IPS DF 6.9 (cell line): ENCODE measurements around the gene HEXIM2.
A peak's percentile ranks its signal among the peaks of the same experiment; 100 is the strongest.

Experiments used
- DNase-seq: peaks from one replicate; pipeline ENCODE4 v3.0.0-alpha.2; 2013; ENCODE audit warnings: low read depth, low spot score
- H3K27ac ChIP-seq: one replicate; pipeline ENCODE4 v1.5.1; 2013; ENCODE audit warnings: low read length, control low read depth
- H3K27me3 ChIP-seq: 2 replicates; pipeline ENCODE4 v1.6.1; 2013; ENCODE audit warnings: mild to moderate bottlenecking, low read length; ENCODE audit not compliant: control insufficient read depth, insufficient read depth
- H3K36me3 ChIP-seq: 2 replicates; pipeline ENCODE4 v1.6.1; 2013; ENCODE audit warnings: low read length; ENCODE audit not compliant: control insufficient read depth, insufficient read depth
- H3K4me1 ChIP-seq: 2 replicates; pipeline ENCODE4 v1.6.1; 2013; ENCODE audit warnings: low read length; ENCODE audit not compliant: control insufficient read depth, insufficient read depth
- H3K4me3 ChIP-seq: 2 replicates; pipeline ENCODE4 v1.5.1; 2013; ENCODE audit warnings: mild to moderate bottlenecking, low read length
- H3K9me3 ChIP-seq: 2 replicates; pipeline ENCODE4 v1.6.1; 2013; ENCODE audit warnings: low read length, inconsistent platforms; ENCODE audit not compliant: control insufficient read depth, insufficient read depth
- WGBS: extraction: QIAGEN DNeasy Blood & Tissue Kit; methylation state at CpG from one replicate; pipeline ENCODE4 v1.1.7; 2013; ENCODE audit warnings: mixed read lengths, missing lambda C conversion rate; ENCODE audit not compliant: insufficient read length, insufficient coverage; 5-methylcytosine and 5-hydroxymethylcytosine counted together

Gene HEXIM2

DNA sequence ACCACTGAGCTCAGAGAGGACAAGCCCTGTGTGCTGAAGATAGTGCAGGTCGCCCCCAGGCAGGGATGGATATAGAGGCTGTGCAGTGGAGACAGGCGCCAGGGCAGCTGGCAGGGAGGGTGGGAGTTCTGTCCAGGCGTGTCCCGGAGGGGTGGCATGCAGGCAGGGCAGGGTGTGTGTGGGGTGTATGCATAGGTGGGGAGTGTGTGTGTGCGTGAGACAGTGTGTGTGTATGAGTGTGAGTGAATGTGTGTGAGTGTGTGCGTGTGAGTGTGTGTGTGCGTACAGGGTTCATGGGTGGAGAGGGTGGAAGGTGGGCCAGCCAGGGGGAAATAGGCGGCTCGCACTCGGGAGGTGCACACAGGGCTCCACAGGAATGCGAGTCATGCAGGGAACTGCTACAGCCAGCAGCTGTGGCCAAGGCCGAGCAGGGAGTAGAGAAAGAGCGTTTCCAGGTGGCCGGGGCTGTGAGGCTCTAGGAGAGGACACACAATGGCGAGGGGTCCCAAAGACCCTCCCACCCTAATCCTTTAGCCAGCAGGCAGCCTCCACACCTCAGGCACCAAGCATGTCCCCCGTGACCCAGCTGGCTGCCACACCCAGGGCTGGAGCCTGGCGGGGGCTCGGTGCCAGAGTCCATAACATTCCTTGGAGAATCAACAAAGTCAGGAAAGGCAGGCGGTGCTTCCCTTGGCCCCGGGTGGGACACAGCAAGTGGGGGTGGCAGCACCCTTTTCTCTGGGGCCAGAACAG, 34.0 kb upstream of the HEXIM2 start:
- no peak overlapping the region for H3K27ac ChIP-seq

DNA sequence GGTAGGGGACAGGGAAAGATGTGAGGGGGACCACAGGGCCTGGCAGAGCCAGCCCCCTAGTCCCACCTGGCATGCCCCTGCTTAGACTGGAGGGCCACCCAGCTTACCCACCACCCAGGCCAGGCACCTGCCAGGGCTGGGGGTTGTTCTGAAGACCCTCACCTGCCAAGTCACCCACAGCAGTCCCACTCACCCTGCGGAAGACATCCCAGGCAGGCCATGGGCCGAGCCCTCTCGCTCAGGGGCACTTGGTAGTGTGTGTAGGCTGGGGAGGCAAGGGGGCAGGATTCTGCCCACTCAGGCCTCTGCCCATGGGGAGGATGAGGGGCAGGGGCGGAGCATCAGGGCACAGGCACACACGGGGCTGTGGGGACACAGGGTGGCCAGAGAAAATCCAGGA, 33.3 kb upstream of the HEXIM2 start:
- no peak for DNase-seq
- H3K36me3 ChIP-seq, result no peaks in the 10 kb centered on the region
- 0 out of 2 replicates have a peak, but pooled peaks cover 4% of the 10 kb centered on the region for H3K4me1 ChIP-seq
- no CpG with 5 or more reads among the region's 5 CpGs for WGBS
- no peak overlapping the region for H3K4me3 ChIP-seq
- no peak overlapping the region for H3K27ac ChIP-seq
- H3K9me3 ChIP-seq, result no peaks in the 10 kb centered on the region
- no peaks in the 10 kb centered on the region for H3K27me3 ChIP-seq

More for the DNA sequence above, 34.0 kb upstream of the HEXIM2 start:
- H3K9me3 ChIP-seq, result no peaks in the 10 kb centered on the region
- no peaks in the 10 kb centered on the region for H3K36me3 ChIP-seq
- no peaks in the 10 kb centered on the region for H3K27me3 ChIP-seq
- DNase-seq, result no peak
- H3K4me3 ChIP-seq, result no peak overlapping the region
- 0 out of 2 replicates have a peak, but pooled peaks cover 4% of the 10 kb centered on the region for H3K4me1 ChIP-seq
- WGBS, result 100% methylated on average over 3 of the region's 20 CpGs

DNA sequence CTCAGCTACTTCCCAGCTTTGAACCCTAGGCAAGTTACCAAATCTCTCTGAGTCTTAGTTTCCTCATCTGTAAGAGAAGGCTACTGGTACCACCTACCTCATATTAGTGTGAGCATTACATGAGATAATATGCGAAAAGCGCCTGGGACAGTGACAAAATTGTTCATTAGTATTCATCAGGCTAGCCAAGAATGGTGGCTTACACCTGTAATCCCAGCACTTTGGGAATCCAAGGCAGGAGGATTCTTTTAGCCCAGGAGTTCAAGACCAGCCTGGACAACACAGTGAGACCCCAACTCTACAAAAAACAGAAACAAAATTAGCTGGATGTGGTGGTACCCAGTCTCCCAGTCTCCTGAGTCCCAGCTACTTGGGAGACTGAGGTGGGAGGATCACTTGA, 32.7 kb upstream of the HEXIM2 start:
- no peak for DNase-seq
- H3K27me3 ChIP-seq, result no peaks in the 10 kb centered on the region
- H3K36me3 ChIP-seq, result no peaks in the 10 kb centered on the region
- H3K9me3 ChIP-seq, result no peaks in the 10 kb centered on the region
- WGBS, result no CpG with 5 or more reads among the region's 2 CpGs
- H3K4me1 ChIP-seq, result 0 out of 2 replicates have a peak, but pooled peaks cover 4% of the 10 kb centered on the region
- no peak overlapping the region for H3K27ac ChIP-seq
- no peak overlapping the region for H3K4me3 ChIP-seq

DNA sequence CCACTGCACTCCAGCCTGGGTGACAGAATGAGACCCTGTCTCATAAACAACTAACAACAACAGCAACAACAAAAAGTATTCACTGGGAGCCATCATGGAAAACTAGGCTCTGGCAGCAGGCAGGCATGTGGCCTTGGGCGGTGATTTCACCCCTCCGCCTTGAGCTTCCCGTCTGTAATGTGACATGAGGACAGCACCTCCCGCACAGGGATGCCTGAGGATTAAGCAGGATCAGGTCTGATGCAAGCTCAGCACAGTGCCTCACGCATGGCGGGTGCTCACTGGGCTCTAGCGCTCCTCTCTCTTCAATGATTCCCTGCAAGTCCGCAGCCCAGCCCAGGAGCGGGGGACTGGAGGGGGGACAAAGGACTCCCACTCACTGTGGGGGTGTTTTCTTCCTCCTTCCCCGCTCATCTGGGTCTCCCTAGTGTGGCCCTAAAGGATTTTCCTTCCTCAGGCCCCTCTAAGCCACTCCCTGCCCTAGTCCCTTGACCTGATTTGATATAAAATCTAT, 32.2 kb upstream of the HEXIM2 start:
- Histone ChIP-seq H3K4me3 (no peak overlapping the region), H3K27ac (no peak overlapping the region), H3K27me3 (no peaks in the 10 kb centered on the region), H3K4me1 (0 out of 2 replicates have a peak, but pooled peaks cover 4% of the 10 kb centered on the region), H3K36me3 (no peaks in the 10 kb centered on the region), H3K9me3 (no peaks in the 10 kb centered on the region)
- DNase-seq, result no peak
- no CpG with 5 or more reads among the region's 10 CpGs for WGBS

DNA sequence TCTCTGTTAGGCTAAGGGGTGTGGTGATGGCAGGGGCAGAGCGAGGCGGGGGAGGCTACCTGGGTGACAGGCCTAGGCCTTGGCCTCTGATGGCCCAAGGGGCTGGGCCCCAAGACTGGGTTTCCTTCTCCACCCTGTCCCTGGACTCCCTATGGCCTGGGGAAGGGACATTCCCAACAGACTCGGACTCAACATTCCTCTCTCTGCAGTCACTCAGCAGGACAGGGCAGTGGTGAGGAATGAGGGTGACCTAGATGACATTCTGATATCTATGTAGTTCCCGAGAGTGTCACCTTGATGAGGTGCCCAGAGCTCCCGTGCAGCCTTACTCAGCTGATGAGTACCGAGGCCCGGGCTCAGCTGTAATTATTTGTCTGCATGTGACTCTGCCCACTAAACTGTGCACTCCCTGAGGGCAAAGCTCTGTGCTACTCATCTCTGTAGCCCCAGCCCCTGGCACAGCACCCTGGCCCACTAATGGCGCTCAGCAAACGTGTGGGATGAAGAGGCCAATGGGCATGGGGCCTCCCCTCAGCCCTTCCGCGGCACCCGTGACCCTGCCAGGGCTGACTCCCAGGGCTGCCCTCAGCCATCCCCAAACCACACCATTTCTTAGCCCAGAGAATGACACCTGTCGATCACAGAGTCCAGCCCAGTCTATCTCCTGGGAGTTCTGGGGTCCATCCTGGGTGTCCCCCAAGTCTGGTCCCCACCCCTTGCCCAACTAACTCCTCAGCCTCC, 31.6 kb upstream of the HEXIM2 start:
- H3K9me3 ChIP-seq, result no peaks in the 10 kb centered on the region
- no peak for DNase-seq
- no peaks in the 10 kb centered on the region for H3K36me3 ChIP-seq
- no peak overlapping the region for H3K27ac ChIP-seq
- 0 out of 2 replicates have a peak, but pooled peaks cover 4% of the 10 kb centered on the region for H3K4me1 ChIP-seq
- WGBS, result no CpG with 5 or more reads among the region's 13 CpGs
- no peak overlapping the region for H3K4me3 ChIP-seq
- no peaks in the 10 kb centered on the region for H3K27me3 ChIP-seq

DNA sequence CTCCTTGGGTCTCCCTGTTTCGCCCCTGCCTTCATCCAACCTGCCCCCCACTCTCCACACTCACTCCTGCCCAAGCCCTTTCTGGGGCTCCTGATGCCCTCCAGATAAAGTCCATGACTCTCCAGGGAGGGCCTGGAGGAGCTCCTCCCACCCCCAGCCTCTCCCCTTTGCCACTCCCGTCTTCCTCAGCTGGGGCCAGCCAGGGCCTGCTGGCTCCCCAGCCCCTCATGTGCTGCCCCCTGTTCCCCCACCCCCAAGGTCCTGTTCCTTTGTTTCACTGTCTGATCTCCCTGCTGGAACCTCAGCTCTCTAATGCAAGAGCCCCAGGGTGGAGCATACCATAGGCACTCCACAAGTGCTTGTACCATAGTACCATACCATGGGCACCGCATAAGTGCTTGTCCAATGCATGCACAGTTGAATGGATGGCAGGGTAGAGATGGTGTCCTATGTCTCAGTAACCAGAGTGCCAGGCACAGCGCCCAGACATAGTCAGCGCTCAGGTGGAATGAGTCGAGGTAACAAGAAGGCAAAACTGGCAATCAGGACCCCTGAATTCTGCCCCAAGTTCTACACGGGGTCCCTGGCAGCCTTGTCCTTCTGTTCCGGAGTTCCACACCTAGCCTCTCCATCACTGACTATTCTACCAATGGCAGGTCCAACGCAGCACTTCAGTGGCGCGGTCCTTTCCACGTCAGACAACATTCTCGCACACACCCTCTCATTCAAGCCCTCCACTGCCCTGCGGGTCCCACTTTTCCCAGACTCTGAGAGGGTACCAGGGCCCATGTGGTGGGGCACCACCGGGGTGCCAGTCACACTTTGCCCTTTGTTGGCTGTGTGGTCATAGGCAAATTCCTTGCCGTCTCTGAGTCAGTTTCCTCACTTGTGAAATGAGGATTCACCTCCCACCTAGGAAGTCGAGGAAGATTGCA, 30.7 kb upstream of the HEXIM2 start:
- 0 out of 2 replicates have a peak, but pooled peaks cover 4% of the 10 kb centered on the region for H3K4me1 ChIP-seq
- H3K4me3 ChIP-seq, result no peak overlapping the region
- no peaks in the 10 kb centered on the region for H3K36me3 ChIP-seq
- no peak for DNase-seq
- H3K27me3 ChIP-seq, result no peaks in the 10 kb centered on the region
- no CpG with 5 or more reads among the region's 17 CpGs for WGBS
- H3K27ac ChIP-seq, result no peak overlapping the region
- no peaks in the 10 kb centered on the region for H3K9me3 ChIP-seq

DNA sequence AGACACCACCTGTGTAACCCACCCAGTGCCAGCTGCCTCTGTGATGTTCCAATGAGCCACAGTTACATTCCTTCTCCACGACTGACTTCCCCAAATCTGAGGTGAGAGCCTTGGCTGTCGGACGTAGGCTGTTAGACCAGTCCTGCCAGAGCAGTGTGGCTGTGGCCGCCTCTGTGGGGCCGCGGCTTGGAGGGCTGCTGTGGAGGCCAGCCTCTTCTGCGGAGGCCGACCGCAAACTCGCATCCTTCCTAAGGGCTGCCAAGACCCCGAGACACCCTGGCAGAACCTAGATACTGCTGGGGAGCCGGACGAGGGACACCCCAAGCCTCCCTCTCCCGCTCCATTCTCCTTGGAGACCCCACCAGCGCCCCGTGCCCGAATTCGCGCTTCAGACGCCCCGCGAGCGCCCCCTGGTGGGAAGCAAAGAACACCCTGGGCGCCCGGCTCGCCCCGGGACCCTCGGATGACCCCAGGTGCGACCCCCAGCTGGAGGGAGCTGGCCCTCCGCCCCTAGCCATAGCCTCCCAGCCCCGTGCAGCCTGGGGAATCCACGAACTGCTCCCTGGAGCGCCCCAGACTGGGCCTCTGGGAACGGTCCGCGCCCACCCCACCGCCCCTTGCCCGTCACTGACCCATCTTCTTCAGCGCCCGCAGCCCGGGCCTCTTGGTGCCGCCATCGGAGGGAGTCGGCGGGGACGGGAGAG, 29.9 kb upstream of the HEXIM2 start:
- H3K4me3 ChIP-seq, result peak overlapping the region; percentile 56; the same call in 1 of the 2 replicates
- no peaks in the 10 kb centered on the region for H3K27me3 ChIP-seq
- no peaks in the 10 kb centered on the region for H3K36me3 ChIP-seq
- no peak for DNase-seq
- no peaks in the 10 kb centered on the region for H3K9me3 ChIP-seq
- 0 out of 2 replicates have a peak, but pooled peaks cover 4% of the 10 kb centered on the region for H3K4me1 ChIP-seq
- H3K27ac ChIP-seq, result no peak overlapping the region
- WGBS, result no CpG with 5 or more reads among the region's 46 CpGs

DNA sequence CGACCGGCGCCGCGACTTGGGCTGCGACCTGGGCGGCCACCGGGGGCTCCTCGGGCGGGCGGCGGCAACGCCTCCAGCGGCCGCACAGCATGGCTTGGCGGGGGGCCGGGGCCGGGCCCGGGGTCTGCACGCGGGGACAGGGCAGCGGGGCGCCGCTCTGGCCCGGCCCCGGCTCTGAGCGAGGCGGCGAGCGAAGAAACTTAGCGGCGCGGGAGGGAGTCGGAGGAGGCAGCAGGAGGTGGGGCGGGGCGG, 29.4 kb upstream of the HEXIM2 start, which contains the start of gene PLCD3:
Gene PLCD3, minus strand, starts transcription at position 196 of the 252 bp plus-strand sequence. Its CDS starts 105 bp downstream, at position 91.
- H3K9me3 ChIP-seq, result no peaks in the 10 kb centered on the region
- peak within 1 kb of the TSS; percentile 56; the same call in 1 of the 2 replicates for H3K4me3 ChIP-seq
- no CpG with 5 or more reads among the region's 36 CpGs for WGBS
- no peak within 1 kb of the TSS for H3K27ac ChIP-seq
- no peaks in the 10 kb centered on the region for H3K27me3 ChIP-seq
- H3K4me1 ChIP-seq, result 0 out of 2 replicates have a peak, but pooled peaks cover 4% of the 10 kb centered on the region
- H3K36me3 ChIP-seq, result no peaks in the 10 kb centered on the region
- no peak for DNase-seq

DNA sequence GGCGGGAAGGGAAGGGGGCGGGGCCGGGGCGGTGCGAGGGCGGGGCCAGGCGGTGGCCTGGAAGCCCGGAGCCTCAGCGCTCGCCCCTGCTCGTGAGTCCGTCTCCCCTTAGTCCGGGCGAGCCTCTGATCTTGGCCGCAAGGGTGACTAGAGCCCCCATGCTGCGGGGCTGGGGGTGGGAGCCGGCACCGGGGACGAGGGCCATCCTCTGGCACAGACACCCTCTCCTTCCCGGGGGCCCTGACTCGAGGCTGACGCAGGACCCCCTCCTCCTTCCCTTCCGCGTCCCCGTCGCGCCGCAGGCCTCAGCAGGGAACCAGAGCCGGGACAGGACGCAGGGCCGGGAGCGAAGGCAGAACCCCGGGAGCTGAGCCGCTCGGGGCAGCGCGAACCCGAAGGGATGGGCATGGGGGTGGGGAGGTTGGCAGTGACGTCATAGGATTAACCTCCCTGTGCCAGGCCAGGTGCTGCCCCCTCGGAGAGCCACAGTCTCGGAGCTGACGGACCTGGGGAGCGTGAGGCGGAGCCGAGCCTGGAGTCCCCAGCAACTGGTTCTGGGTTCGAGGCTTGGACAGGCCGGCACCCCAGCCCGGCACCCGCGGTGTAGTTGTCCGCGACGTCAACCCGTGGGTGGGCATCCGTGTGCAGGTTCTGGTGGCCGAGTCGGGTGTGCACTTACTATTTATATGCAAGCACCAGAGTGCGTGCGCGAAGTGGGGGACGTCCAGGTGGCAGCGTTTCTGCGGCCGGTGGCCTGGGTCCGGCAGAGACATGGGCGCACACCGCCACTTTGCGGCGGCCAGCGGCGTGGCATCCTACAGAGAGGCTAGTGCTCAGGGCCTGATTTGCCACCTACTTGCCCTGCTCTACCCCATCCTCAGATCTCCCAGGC, 28.9 kb upstream of the HEXIM2 start:
- Histone ChIP-seq H3K4me1 (no peaks in the 10 kb centered on the region), H3K27ac (no peak overlapping the region), H3K9me3 (no peaks in the 10 kb centered on the region), H3K4me3 (peak overlapping the region; percentile 34; the same call in 1 of the 2 replicates), H3K27me3 (no peaks in the 10 kb centered on the region), H3K36me3 (peaks cover under 1% of the 10 kb centered on the region; the same call in 1 of the 2 replicates)
- DNase-seq, result no peak
- no CpG with 5 or more reads among the region's 71 CpGs for WGBS
